GM12892 (cell line): Measurements from ENCODE around the gene TUT1.

ENCODE experiments used
- POLR2A ChIP-seq: IDR thresholded peaks from 2 replicates; pipeline ENCODE4 v1.6.1; 2011; ENCODE audit warnings: low read depth, low read length, control low read depth
- POLR2AphosphoS5 ChIP-seq: IDR thresholded peaks from 2 replicates; pipeline ENCODE4 v1.6.1; 2011; ENCODE audit warnings: low read depth, low read length, control low read depth
- TAF1 ChIP-seq: IDR thresholded peaks from 2 replicates; pipeline ENCODE4 v1.6.1; 2011; ENCODE audit warnings: low read depth, mild to moderate bottlenecking, control low read depth, low read length, borderline replicate concordance

DNA sequence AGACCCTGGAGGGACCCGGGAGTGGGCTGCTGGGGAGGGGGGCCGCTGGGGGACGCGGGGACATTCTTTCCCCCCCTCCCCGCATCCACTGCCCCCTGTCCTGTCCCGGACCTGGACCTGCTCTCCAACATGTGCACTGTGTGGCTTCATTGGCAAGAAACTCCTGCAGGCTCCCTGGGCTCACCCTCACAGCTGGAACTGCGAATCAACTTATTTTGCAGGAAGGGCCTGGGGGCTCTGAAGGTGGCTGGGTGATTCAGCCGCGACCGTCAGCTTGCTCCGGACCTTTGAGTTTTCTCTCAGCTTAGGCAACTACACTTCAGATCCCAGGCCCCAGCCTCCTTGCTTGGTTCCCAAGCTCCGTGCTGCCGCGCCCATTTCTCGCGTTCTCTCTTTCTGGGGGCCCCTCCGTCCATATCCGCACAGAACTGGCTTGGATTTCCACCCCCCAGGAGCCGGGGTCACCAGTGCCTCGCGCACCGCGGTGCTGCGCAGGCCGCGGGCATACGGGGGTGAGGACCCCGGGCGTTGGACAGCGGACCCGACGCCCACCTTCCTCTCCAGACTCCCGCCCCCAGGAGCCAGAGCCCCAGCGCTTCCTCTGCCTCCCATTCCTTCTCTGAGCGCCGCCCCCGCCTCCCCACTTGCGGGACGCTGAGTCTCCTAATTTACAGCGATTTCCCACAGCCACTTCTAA is 44.2 kb downstream of the TUT1 start:
- TF ChIP-seq TAF1 (no peak), POLR2A (no peak), POLR2AphosphoS5 (no peak)
